OCI-LY7 (cell line): Measurements from ENCODE around the gene FIP1L1. TPM values are rescaled to one million over a fixed set of nuclear protein-coding genes. Genes with fewer than 3 reads are reported as not detected.

Experiments used
- BruUV-seq: library from RNA; stranded (reverse); fragments of 400-500 nt; replicated peaks from 2 replicates; lab custom pipeline; 2021; lab: Mats Ljungman, UMichigan
- CTCF ChIA-PET: fragments of 300-600 bp; sonication (Branson Sonifier 250); formaldehyde crosslinking; loops from one replicate; lab custom pipeline; 2022; ENCODE audit warnings: antibody characterized with exemption; ENCODE audit not compliant: unreplicated experiment; lab: Charles Lee
- POLR2A ChIA-PET: fragments of 300-600 bp; sonication (Branson Sonifier 250); formaldehyde crosslinking; loops from one replicate; lab custom pipeline; 2022; ENCODE audit warnings: antibody characterized with exemption; lab: Charles Lee
- DNase-seq: peaks from one replicate; pipeline ENCODE4 v3.0.0-alpha.2; 2015; ENCODE audit warnings: low spot score
- H2AFZ ChIP-seq: fragments of 200-600 bp; sonication (generic), shearing (Covaris generic); 2 replicates; pipeline ENCODE4 v1.6.1; 2014; ENCODE audit warnings: mild to moderate bottlenecking, antibody characterized with exemption, low read length, moderate library complexity
- H3K27ac ChIP-seq: fragments of 200-600 bp; sonication (generic); 2 replicates; pipeline ENCODE4 v1.5.1; 2014; ENCODE audit warnings: mixed run types, low read depth, mild to moderate bottlenecking, moderate library complexity, low read length, inconsistent platforms; ENCODE audit not compliant: poor library complexity, severe bottlenecking
- H3K36me3 ChIP-seq: fragments of 200-600 bp; sonication (generic); 2 replicates; pipeline ENCODE4 v1.6.1; 2014; ENCODE audit warnings: mild to moderate bottlenecking, antibody characterized with exemption, low read length, moderate library complexity, mixed read lengths; ENCODE audit not compliant: insufficient read depth
- H3K4me1 ChIP-seq: fragments of 200-600 bp; sonication (generic); 2 replicates; pipeline ENCODE4 v1.5.1; 2014; ENCODE audit warnings: mild to moderate bottlenecking, low read length; ENCODE audit not compliant: insufficient read depth, poor library complexity, severe bottlenecking
- H3K4me2 ChIP-seq: fragments of 200-600 bp; sonication (generic); 2 replicates; pipeline ENCODE4 v1.6.1; 2014; ENCODE audit warnings: mild to moderate bottlenecking, low read length
- H3K4me3 ChIP-seq: fragments of 200-600 bp; sonication (generic); 2 replicates; pipeline ENCODE4 v1.5.1; 2014; ENCODE audit warnings: mild to moderate bottlenecking, low read depth, low read length; ENCODE audit not compliant: poor library complexity, severe bottlenecking
- H3K79me2 ChIP-seq: fragments of 200-600 bp; sonication (generic); 2 replicates; pipeline ENCODE4 v1.6.1; 2016; ENCODE audit warnings: low read depth, mild to moderate bottlenecking, low read length, moderate library complexity, mixed read lengths; ENCODE audit not compliant: insufficient read depth
- H3K9me2 ChIP-seq: fragments of 200-600 bp; sonication (generic); 2 replicates; pipeline ENCODE4 v1.6.1; 2016; ENCODE audit warnings: mild to moderate bottlenecking, low read length, mixed read lengths; ENCODE audit not compliant: insufficient read depth
- H3K9me3 ChIP-seq: fragments of 200-600 bp; sonication (generic); 2 replicates; pipeline ENCODE4 v1.6.1; 2014; ENCODE audit warnings: mild to moderate bottlenecking, mixed run types, low read length, mixed read lengths
- H4K20me1 ChIP-seq: fragments of 200-600 bp; sonication (generic); 2 replicates; pipeline ENCODE4 v1.6.1; 2014; ENCODE audit warnings: mild to moderate bottlenecking, antibody characterized with exemption, low read length, moderate library complexity, mixed read lengths; ENCODE audit not compliant: insufficient read depth
- EZH2phosphoT487 ChIP-seq: fragments of 200-600 bp; sonication (generic); IDR thresholded peaks from 2 replicates; pipeline ENCODE4 v1.6.1; 2018; ENCODE audit warnings: low read depth, borderline replicate concordance, mild to moderate bottlenecking, mixed run types, antibody characterized with exemption, low read length, moderate library complexity, mixed read lengths
- intact Hi-C: fragments of 100-400 bp; cut with micrococcal nuclease; formaldehyde crosslinking; loops from one replicate; pipeline ENCODE4 v1.10.0; 2022; ENCODE audit not compliant: unreplicated experiment
- total RNA-seq, 2 experiments: library from RNA; depleted of rRNA in 1 of 2; stranded (reverse); fragments of >200 nt in 1 of 2; shearing (Covaris generic) in 1 of 2; gene quantifications; 2 replicates each; pipeline ENCODE4 v1.2.3, GENCODE V29; 2014 to 2022
- TF ChIP-seq, protein P1 (sequence below): fragments of 200-600 bp; sonication (generic); conservative IDR thresholded peaks from 2 replicates; pipeline ENCODE4 v1.5.1; 2014; ENCODE audit warnings: mild to moderate bottlenecking, antibody characterized with exemption, low read length, moderate library complexity, mixed read lengths

FIP1L1 gene
- total RNA-seq, 2 experiments from 2014 or later, result 73.2 to 86.9 TPM

DNA sequence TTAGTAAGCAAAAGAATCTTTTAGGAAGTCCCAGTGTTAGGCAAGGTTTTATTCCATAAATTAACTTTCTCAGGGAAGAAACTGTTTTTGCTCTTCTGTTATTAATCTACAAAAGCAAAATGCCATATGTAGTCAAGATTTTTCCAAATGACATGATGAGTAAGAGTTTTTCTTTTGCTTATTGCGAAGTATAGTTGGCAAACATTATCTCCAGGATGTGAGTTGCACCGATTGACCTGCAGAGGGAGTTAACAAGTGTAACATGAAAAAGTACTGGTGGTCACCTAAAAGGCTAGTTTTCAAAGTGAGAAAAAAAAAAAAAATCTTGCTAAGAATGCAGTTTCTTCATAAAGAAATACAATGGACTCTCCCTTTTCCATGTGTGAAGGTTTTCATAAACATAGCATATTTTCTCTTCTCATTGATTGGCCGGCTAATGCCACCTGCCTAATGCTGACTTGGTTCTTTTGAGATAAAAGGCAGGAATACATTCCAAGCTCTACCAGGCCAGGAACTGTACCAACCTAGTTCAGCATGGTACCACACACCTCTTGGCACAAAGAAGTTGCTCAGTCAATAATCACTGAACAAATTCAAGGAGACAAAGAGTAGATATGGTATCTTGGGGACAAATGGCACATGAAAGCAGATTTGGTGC lies 113.7 kb downstream of the FIP1L1 start:
- BruUV-seq, result no TSS peak

DNA sequence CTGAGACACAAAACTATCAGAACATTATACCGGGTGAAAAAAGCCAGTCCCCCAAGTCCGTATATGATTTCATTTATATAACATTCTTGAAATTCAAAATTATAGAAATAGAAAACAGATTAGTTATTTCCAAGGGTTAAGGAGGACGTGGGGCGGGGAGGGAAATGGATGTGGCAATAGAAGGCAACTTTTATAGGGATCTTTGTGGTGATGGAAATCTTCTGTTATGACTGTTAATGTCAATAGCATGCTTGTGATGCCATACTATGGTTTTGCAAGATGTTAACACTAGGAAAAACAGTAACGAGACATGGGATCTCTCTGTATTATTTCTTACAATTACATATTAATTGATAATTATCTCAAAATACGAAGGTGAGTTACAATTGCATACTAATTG lies 117.4 kb downstream of the FIP1L1 start:
- Histone ChIP-seq H3K27ac (no peak overlapping the region), H4K20me1 (no peaks in the 10 kb centered on the region), H3K9me2 (no peaks in the 10 kb centered on the region), H2AFZ (no peak overlapping the region), H3K9me3 (no peaks in the 10 kb centered on the region), H3K4me2 (no peak overlapping the region), H3K79me2 (no peaks in the 10 kb centered on the region), H3K4me3 (no peak overlapping the region), H3K36me3 (no peaks in the 10 kb centered on the region), H3K4me1 (no peaks in the 10 kb centered on the region)
- ChIA-PET POLR2A (interaction anchor here (0.9 kb wide), 1 partner anchor 104 kb away, joined by 3 read pairs; no protein-coding TSS in a partner anchor), CTCF (no interaction called here)
- no TSS peak for BruUV-seq
- intact Hi-C loops, result loop anchor here (10.0 kb wide), 1 partner anchor 740 kb away; no protein-coding TSS in a partner anchor
- no peak for DNase-seq
- no peak for TF ChIP-seq EZH2phosphoT487
- TF ChIP-seq, protein P1, sequence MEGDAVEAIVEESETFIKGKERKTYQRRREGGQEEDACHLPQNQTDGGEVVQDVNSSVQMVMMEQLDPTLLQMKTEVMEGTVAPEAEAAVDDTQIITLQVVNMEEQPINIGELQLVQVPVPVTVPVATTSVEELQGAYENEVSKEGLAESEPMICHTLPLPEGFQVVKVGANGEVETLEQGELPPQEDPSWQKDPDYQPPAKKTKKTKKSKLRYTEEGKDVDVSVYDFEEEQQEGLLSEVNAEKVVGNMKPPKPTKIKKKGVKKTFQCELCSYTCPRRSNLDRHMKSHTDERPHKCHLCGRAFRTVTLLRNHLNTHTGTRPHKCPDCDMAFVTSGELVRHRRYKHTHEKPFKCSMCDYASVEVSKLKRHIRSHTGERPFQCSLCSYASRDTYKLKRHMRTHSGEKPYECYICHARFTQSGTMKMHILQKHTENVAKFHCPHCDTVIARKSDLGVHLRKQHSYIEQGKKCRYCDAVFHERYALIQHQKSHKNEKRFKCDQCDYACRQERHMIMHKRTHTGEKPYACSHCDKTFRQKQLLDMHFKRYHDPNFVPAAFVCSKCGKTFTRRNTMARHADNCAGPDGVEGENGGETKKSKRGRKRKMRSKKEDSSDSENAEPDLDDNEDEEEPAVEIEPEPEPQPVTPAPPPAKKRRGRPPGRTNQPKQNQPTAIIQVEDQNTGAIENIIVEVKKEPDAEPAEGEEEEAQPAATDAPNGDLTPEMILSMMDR, result no peak

More for the DNA sequence above, 113.7 kb downstream of the FIP1L1 start:
- DNase-seq, result peak; percentile 45
- Histone ChIP-seq H3K4me3 (no peak overlapping the region), H3K27ac (no peak overlapping the region), H2AFZ (no peak overlapping the region), H4K20me1 (no peaks in the 10 kb centered on the region), H3K9me3 (no peaks in the 10 kb centered on the region), H3K9me2 (no peaks in the 10 kb centered on the region), H3K4me1 (no peaks in the 10 kb centered on the region), H3K36me3 (no peaks in the 10 kb centered on the region), H3K79me2 (no peaks in the 10 kb centered on the region), H3K4me2 (no peak overlapping the region)
- ChIA-PET CTCF (no interaction called here), POLR2A (interaction anchor here (2.2 kb wide), 1 partner anchor 13 kb away, joined by 5 read pairs; no protein-coding TSS in a partner anchor)
- TF ChIP-seq, protein P1, result peak; percentile 83
- no peak for TF ChIP-seq EZH2phosphoT487
- intact Hi-C loops, result loop anchor here (10.0 kb wide), 1 partner anchor 744 kb away; no protein-coding TSS in a partner anchor
